Germinal center (tissue), 1 donor: ENCODE data around the gene ATXN1.
"Not testable (repeated sequence)": the region's sequence is repeated elsewhere in the genome, so short reads cannot be mapped to it uniquely, and the experiment has no call there.

ENCODE experiments used
- DNase-seq: peaks from one replicate; pipeline ENCODE4 v3.0.0; 2012; ENCODE audit warnings: mixed read lengths, low spot score

The ATXN1 gene

GRCh38 chr6:16760516-16761470 is at the start of gene ATXN1:
Gene ATXN1 (minus strand): TSS chr6:16761460.
- peak; percentile 43 for DNase-seq

DNA sequence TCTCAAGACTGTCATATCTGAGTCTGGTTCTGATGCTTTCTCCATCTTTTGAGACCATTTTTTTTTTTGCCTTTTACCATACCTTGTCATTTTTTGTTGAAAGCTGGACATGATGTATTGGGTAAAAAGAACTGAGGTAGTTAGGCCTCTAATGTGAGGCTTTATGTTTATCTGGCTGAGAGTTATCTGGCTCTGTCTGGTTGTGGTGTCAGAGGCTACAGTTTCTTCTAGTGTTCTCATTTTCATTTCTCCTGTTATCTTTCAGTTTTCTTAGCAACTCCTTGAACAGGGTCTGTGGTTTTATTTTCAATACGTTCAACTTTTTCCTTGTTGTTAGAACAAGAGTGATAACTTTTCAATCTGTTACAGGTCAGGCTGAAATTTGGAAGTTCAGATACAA is 49.2 kb upstream of the ATXN1 start:
- no peak for DNase-seq

DNA sequence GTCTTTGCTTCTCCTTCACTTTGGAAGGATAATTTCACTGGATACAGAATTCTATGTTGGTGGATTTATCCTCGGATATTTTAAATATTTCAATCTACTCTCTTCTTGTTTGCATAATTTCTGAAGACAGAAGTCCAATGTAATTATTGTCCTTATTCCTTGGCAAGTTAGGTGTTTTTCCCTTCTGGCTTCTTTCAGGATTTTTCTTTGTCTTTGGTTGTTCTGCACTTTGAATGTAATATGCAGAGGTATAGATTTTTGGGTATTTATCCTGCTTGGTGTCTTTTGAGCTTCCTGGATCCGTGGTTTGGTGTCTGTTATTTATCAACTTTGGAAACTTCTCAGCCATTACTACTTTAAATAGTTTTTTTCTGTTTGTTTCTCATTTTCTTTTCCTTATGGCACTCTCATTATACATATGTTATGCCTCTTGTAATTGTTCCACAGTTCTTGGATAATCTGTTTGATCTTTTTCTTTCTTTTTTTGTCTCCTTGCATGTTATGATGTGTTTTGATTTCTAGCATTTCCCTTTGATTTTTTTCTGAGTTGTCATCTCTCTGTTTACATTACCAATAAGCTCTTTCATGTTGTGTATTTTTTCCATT is 48.6 kb upstream of the ATXN1 start:
- no peak for DNase-seq

- DNase-seq, result no peak
These were observed 46.7 kb upstream of the ATXN1 start for GRCh38 chr6:16807956-16808355.

DNA sequence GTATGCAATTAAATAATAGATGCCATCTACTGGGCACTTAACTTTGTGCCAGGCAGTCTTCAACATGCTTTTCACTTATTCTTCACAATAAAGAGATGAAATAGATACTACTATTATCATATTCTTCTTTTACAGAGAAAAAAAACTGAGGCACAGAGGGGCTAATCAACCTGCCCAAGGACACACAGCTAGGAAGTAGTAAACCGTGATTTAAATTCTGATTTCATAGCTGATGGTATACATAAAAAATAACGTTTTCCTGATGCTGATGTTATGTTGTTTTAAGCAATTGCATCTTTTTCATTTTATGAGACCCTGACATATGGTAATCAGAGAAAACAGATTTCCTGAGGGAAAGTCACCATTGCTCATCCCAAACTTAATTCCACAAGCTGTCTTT is 45.1 kb upstream of the ATXN1 start:
- no peak for DNase-seq

DNA sequence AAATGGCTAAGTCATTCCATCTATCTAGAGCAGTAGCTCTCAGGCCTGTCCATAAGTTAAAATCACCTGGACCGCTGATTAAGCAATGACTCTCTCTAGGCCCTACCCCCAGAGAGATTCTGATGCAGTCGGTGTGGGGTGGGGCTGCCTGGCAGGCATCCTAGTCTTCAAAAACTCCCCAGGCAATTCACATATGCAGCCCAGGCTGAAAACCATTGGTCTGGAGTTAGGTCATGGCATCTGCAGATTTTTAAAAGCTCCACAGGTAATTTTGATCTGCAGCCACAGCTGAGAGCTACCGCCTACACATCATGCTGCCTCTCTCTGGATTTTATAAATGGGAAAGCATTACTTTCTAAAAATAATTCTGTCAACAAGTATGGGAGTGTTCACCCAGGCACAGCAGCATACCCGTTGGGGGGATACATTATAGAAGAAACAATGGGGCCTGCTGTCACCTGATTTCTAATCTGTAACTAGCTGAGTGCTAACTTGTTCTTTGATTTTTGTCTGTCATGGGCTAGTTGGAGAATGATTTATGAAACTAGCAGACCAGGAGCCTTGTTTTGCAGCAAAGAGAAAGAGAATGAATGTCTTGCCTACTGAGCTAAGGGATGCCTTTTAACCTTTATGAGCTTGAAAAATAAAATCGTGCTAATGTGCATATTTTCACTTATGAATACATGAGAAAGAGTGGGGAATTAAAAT is 44.1 kb upstream of the ATXN1 start:
- no peak for DNase-seq

GRCh38 chr6:16804546-16805242 is 43.4 kb upstream of the ATXN1 start:
- no peak for DNase-seq

DNA sequence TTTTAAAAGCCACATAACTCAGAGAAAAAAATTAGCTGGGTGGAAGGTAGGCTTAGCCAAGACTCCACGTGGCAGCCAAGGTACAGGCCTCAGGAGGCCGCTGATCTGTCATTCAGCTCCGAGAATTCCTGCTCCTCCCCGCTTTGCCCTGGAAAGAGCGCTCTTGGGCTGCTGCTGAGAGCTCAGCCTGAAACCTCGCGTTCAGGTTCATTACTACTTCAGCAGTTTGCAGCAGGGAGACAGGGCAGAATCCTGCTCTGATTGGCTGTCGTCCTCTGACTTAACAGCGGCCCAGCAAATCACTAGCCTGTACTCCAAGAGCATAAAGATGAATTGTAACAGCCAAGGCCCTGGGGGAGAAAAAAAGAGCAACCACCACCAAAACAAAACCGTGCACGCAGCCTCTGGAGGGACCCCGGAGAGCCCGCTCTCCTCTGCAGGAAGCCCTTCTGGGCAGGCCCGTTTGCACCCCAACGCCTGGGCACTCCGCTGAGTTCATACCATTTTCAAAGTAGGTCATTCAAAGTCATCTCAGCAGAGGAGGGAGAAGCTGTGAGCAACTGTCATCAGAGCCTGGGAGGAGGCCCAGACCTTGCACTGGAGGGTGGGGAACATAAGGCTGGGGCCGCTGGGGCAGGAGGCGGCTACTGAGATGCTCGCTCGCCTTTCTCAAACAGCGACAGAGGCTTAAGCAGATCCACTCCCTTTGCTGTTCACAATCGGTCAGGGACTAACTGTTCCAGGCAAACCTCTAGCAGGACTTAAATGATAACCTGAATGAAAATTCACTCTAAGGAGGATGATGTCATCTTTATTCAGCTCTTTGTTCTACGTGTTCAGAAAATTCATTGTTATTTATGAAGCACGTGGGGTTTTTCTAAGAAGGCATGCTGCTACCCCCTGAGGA is 42.3 kb upstream of the ATXN1 start:
- DNase-seq, result no peak

GRCh38 chr6:16802071-16802470 is 40.8 kb upstream of the ATXN1 start:
- DNase-seq, result no peak

DNA sequence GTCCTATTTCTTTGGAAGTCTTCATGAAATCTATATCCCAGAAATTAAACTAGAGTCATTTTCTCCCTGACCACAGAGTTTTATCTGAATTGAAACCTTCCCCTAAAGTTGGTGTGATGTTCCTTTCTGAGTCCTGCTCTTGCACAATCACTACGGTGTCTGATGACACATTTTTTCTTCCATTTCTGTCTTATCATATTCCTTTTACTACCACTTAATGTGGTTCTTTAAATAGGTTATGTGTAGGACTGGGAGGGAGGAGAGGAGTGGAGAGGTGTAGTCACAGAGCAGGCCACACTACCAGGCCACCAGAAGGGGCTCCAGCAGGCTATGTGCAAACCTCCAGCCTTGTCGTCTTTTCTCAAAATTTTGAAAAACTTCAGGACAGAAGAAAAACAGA is 39.7 kb upstream of the ATXN1 start:
- no peak for DNase-seq

- DNase-seq, result no peak
These were observed 39.1 kb upstream of the ATXN1 start for GRCh38 chr6:16800341-16800740.

- no peak for DNase-seq
These were observed 38.3 kb upstream of the ATXN1 start for GRCh38 chr6:16799279-16800193.

DNA sequence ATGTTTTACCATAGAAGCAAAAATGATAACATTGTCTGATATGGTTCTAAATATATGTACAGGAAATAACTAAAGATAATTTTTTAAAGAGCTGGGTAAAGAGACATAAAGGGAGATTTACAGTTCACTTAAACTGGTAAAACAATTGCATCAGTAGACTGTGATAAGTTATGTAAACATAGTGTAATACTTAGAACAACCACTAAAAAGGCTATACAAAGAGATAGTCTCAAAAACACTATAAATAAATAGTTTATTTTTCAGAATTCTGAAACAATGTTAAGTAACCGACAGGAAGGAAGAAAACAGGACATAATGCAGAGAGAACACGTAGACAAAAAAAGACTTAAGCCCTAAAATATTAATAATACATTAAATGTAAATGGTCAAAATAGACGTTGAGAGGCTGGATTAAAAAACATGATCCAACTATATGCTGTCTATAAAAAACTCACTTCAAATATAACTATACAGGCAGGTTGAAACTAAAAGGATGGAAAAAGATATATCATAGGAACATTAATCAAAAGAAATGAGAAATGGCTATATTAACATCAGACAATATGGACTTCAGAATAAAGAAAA is 32.7 kb upstream of the ATXN1 start:
- DNase-seq, result no peak

- DNase-seq, result no peak
These were observed 28.2 kb upstream of the ATXN1 start for GRCh38 chr6:16789329-16790038.

DNA sequence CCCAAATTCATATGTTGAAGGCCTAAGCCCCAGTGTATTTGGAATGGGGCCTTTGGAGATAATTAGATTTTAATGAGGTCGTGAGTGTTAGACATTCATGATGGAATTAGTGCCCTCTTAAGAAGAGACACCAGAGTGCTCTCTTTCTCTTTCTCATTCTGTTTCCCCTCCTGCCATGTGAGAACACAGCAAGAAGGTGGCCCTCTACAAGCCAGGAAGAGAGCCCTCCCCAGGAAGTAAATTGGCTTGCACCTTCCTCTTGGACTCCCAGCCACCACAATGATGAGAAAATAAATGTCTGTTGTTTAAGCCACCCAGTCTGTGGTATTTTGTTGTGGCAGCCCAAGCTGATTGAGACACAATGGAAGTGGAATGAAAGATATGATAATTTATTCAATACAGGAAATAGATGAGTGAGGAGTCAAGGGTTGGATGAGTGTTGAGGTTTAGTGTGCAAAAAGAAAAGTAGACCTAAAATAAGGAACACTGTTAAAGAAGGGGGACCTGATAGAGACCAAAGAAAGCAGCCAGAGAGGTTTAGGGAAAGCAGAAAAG is 25.9 kb upstream of the ATXN1 start:
- no peak for DNase-seq

DNA sequence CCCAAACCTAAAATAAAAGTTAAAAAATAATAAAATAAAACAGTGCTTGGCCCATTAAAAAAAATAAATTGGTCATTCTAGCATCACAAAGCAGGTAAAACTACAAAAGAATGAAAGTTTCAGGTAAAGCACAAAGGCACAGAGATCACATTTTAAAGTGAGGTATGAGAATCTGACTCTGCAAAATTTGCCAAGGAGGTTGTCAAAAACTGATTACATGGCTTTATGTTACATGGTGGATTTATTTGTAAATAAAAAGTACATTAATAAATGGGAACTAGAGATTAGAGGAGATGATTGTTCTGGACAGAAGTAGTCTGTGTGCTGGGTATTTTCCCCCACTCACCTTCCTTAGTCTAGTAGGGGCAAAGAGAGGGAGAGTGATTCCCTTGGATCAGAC is 24.2 kb upstream of the ATXN1 start:
- DNase-seq, result no peak

DNA sequence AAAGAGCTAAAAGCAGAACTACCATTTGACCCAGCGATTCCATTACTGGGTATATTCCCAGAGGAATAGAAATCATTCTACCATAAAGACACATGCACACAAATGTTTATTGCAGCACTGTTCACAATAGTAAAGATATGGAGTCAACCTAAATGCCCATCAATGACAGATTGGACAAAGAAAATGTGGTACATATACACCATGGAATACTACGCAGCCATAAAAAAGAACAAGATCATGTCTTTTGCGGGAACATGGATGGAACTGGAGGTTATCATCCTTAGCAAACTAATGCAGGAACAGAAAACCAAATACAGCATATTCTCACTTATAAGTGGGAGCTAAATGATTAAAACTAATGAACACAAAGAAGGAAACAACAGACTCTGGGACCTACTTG is 23.7 kb upstream of the ATXN1 start:
- not testable (repeated sequence) for DNase-seq

DNA sequence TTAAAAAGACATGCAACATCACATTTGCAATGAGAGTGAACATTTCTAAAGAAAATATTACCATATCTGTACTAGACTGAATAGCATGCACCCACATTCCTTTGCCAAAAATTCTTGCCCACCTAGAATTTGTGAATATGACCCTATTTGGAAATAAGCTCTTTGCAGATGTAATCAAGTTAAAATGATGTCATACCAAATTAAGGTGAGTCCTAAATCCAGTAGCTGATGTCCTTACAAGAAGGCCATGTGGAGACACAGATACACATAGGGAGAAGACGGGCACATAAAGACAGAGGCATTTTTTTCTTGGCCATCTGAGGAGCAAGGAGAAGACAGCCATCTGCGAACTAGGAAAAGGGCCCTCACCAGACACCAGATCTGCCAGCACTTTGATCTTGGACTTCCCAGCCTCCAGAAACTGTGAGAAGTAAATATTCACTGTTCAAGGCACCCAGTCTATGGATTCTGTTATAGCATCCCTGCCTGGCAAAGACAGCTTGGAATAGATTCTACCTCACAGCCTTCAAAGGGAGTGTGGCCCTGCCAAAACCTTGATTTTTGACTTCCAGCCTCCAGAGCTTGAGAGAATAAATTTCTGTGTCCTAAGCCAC is 22.8 kb upstream of the ATXN1 start:
- no peak for DNase-seq
